Uterus (tissue), 4 donors: ENCODE results near the gene SLC25A44. TPM values are rescaled to one million over a fixed set of nuclear protein-coding genes. Genes with fewer than 3 reads are reported as not detected.

ENCODE experiments used
- DNase-seq, 2 donors: peaks; one replicate each; pipeline ENCODE4 v3.0.0-alpha.2; 2019 to 2020
- H3K27ac ChIP-seq, 2 donors: fragments of 200-600 bp; sonication (generic); 1 replicate in 1 of 2; 2 replicates in 1 of 2; pipeline ENCODE4 v1.5.1; 2016 to 2018
- H3K27me3 ChIP-seq, 2 donors: fragments of 200-600 bp; sonication (generic); one replicate each; pipeline ENCODE4 v1.5.1; 2018 to 2019; ENCODE audit warnings: control low read depth in 1 of 2
- H3K36me3 ChIP-seq, 2 donors: fragments of 200-600 bp; sonication (generic); one replicate each; pipeline ENCODE4 v1.5.1; 2019; ENCODE audit warnings: control low read depth in 1 of 2
- H3K4me1 ChIP-seq, 2 donors: fragments of 200-600 bp; sonication (generic); one replicate each; pipeline ENCODE4 v1.5.1; 2018 to 2019; ENCODE audit warnings: control low read depth in 1 of 2
- H3K4me3 ChIP-seq, 2 donors: fragments of 200-600 bp; sonication (generic); 1 replicate in 1 of 2; 2 replicates in 1 of 2; pipeline ENCODE4 v1.5.1; 2018 to 2019; ENCODE audit warnings: mild to moderate bottlenecking in 1 of 2
- H3K9me3 ChIP-seq, 2 donors: fragments of 200-600 bp; sonication (generic); one replicate each; pipeline ENCODE4 v1.5.1; 2019; ENCODE audit warnings: control low read depth in 1 of 2
- CTCF ChIP-seq, 4 experiments: fragments of 200-600 bp in 2 of 4; fragments of 450-650 bp in 2 of 4; sonication (generic) in 2 of 4; IDR thresholded peaks; one replicate each; pipeline ENCODE4 v1.5.1; 2016 to 2019; ENCODE audit warnings: antibody characterized with exemption in 4 of 4, mild to moderate bottlenecking in 2 of 4, moderate library complexity in 1 of 4
- POLR2A ChIP-seq, 2 donors: fragments of 450-650 bp; IDR thresholded peaks; one replicate each; pipeline ENCODE4 v1.6.1; 2016; ENCODE audit warnings: antibody characterized with exemption in 2 of 2, mild to moderate bottlenecking in 1 of 2, moderate library complexity in 1 of 2
- intact Hi-C: fragments of 100-400 bp; cut with DNase I; formaldehyde crosslinking; loops from one replicate; pipeline ENCODE4 v1.15.1; 2023; ENCODE audit warnings: low total_unique reads
- total RNA-seq, 4 donors: library from RNA; depleted of rRNA in 3 of 4; stranded (reverse); fragments of >200 nt in 3 of 4; gene quantifications; one replicate each; pipeline versions ENCODE4 v1.1.0 to v1.2.4, GENCODE V29; 2014 to 2023
- donor health status: DM: yes; HTN: yes; CAD: no.

SLC25A44 gene
- total RNA-seq, 4 donors from 2014 or later, result 5.9 to 26.9 (median 11.1) TPM

- H3K27ac ChIP-seq, result peak overlapping the region in 1 of 2 donors; percentile 45
- TF ChIP-seq POLR2A (IDR thresholded peaks at IDR 0.05) (no peak), CTCF (IDR thresholded peaks at IDR 0.05) (no peak)
- H3K27me3 ChIP-seq, result peaks cover 0 to 2% of the 10 kb centered on the region in 2 donors
- H3K4me3 ChIP-seq, result no peak overlapping the region
- no peak for DNase-seq
- intact Hi-C loops, result loop anchor here (5.0 kb wide), 1 partner anchor 80 kb away; no protein-coding TSS in a partner anchor
- H3K9me3 ChIP-seq, result no peaks in the 10 kb centered on the region
- H3K36me3 ChIP-seq, result no peaks in the 10 kb centered on the region
- no peaks in the 10 kb centered on the region for H3K4me1 ChIP-seq
Measured at GRCh38 chr1:156146769-156147405, 47.0 kb upstream of the SLC25A44 start.

- Histone ChIP-seq H3K27me3 (peaks cover 0 to 2% of the 10 kb centered on the region in 2 donors), H3K9me3 (no peaks in the 10 kb centered on the region), H3K36me3 (no peaks in the 10 kb centered on the region), H3K4me1 (no peaks in the 10 kb centered on the region), H3K27ac (no peak overlapping the region), H3K4me3 (no peak overlapping the region)
- no peak for DNase-seq
- intact Hi-C loops, result loop anchor here (5.0 kb wide), 1 partner anchor 79 kb away; no protein-coding TSS in a partner anchor
- TF ChIP-seq CTCF (IDR thresholded peaks at IDR 0.05) (no peak), POLR2A (IDR thresholded peaks at IDR 0.05) (no peak)
Measured at GRCh38 chr1:156148216-156148615, 45.7 kb upstream of the SLC25A44 start.

- no peak for DNase-seq
- TF ChIP-seq POLR2A (IDR thresholded peaks at IDR 0.05) (no peak), CTCF (IDR thresholded peaks at IDR 0.05) (no peak)
- no peaks in the 10 kb centered on the region for H3K36me3 ChIP-seq
Measured at GRCh38 chr1:156149374-156150332, 44.3 kb upstream of the SLC25A44 start.

GRCh38 chr1:156150333-156151011 is 43.4 kb upstream of the SLC25A44 start:
- no peaks in the 10 kb centered on the region for H3K9me3 ChIP-seq
- no peak for DNase-seq
- H3K36me3 ChIP-seq, result no peaks in the 10 kb centered on the region
- H3K27me3 ChIP-seq, result peaks cover 0 to 2% of the 10 kb centered on the region in 2 donors
- no peaks in the 10 kb centered on the region for H3K4me1 ChIP-seq
- intact Hi-C loops, result no loop called here
- TF ChIP-seq CTCF (IDR thresholded peaks at IDR 0.05) (no peak), POLR2A (IDR thresholded peaks at IDR 0.05) (no peak)
- no peak overlapping the region for H3K27ac ChIP-seq
- no peak overlapping the region for H3K4me3 ChIP-seq

More at GRCh38 chr1:156149374-156150332, 44.3 kb upstream of the SLC25A44 start:
- intact Hi-C loops, result loop anchor here (5.0 kb wide), 1 partner anchor 78 kb away; no protein-coding TSS in a partner anchor
- Histone ChIP-seq H3K9me3 (no peaks in the 10 kb centered on the region), H3K4me1 (no peaks in the 10 kb centered on the region), H3K27me3 (peaks cover 0 to 2% of the 10 kb centered on the region in 2 donors), H3K27ac (no peak overlapping the region), H3K4me3 (no peak overlapping the region)
